Naive B cell (primary cell): ENCODE measurements around the gene RBM20. TPM values are rescaled to one million over a fixed set of nuclear protein-coding genes. Genes with fewer than 3 reads are reported as not detected.
"Not testable (repeated sequence)": the region's sequence is repeated elsewhere in the genome, so short reads cannot be mapped to it uniquely, and the experiment has no call there.

Experiments used
- ATAC-seq, 2 donors: fragments of 150-1000 bp; cut with Tn5 transposase; 2 replicates each; pipeline ENCODE4 v1.10.0; 2021; ENCODE audit warnings: low read depth in 2 of 2, mild to moderate bottlenecking in 2 of 2, moderate library complexity in 2 of 2
- DNase-seq: peaks from one replicate; pipeline ENCODE4 v3.0.0; 2022
- H3K27ac Mint-ChIP-seq, 6 donors: one replicate each; pipeline ENCODE4 v1.8.0; 2020 to 2022; ENCODE audit warnings: mild to moderate bottlenecking in 6 of 6, mixed read lengths in 6 of 6, moderate library complexity in 5 of 6, inconsistent platforms in 2 of 6
- H3K27me3 Mint-ChIP-seq, 3 donors: one replicate each; pipeline ENCODE4 v1.8.0; 2021 to 2022; ENCODE audit warnings: mixed read lengths in 3 of 3, mild to moderate bottlenecking in 1 of 3
- H3K36me3 Mint-ChIP-seq, 2 donors: one replicate each; pipeline ENCODE4 v1.8.0; 2020 to 2022; ENCODE audit warnings: mixed read lengths in 2 of 2, inconsistent platforms in 1 of 2, mild to moderate bottlenecking in 1 of 2
- H3K4me1 Mint-ChIP-seq, 3 donors: one replicate each; pipeline ENCODE4 v1.8.0; 2020 to 2022; ENCODE audit warnings: mixed read lengths in 3 of 3, inconsistent platforms in 1 of 3, mild to moderate bottlenecking in 1 of 3, moderate library complexity in 1 of 3
- H3K4me3 Mint-ChIP-seq, 8 donors: one replicate each; pipeline ENCODE4 v1.8.0; 2020 to 2022; ENCODE audit warnings: mild to moderate bottlenecking in 8 of 8, mixed read lengths in 8 of 8, moderate library complexity in 8 of 8, inconsistent platforms in 2 of 8
- H3K9me3 Mint-ChIP-seq, 7 donors: one replicate each; pipeline ENCODE4 v1.8.0; 2020 to 2022; ENCODE audit warnings: mixed read lengths in 7 of 7, mild to moderate bottlenecking in 5 of 7, inconsistent platforms in 2 of 7, moderate library complexity in 1 of 7
- polyA plus RNA-seq, 6 donors: library from polyadenylated mRNA; unstranded; fragments of 300-500 nt; fragmentation: Illumina TruSeq; gene quantifications; one replicate each; pipeline ENCODE4 v1.2.3, GENCODE V29; 2021; ENCODE audit warnings: low read depth in 6 of 6

RBM20 gene
- polyA plus RNA-seq, 6 donors from 2014 or later, result 0.05 TPM; not detected in 5

GRCh38 chr10:110764793-110765512, 120.8 kb downstream of the RBM20 start:
- peaks cover 8 to 22% (median 19%) of the 10 kb centered on the region in 3 donors for H3K27me3 Mint-ChIP-seq
- no peaks in the 10 kb centered on the region for H3K9me3 Mint-ChIP-seq
- H3K27ac Mint-ChIP-seq, result no peak overlapping the region
- H3K4me3 Mint-ChIP-seq, result no peak overlapping the region
- no peaks in the 10 kb centered on the region for H3K4me1 Mint-ChIP-seq
- no peaks in the 10 kb centered on the region for H3K36me3 Mint-ChIP-seq
- ATAC-seq, result no peak
- DNase-seq, result no peak

- DNase-seq, result no peak
- Mint-ChIP-seq H3K27ac (no peak overlapping the region), H3K4me3 (no peak overlapping the region)
Observed at GRCh38 chr10:110765513-110766319, 121.6 kb downstream of the RBM20 start.

GRCh38 chr10:110767601-110768000, 123.5 kb downstream of the RBM20 start:
- not testable (repeated sequence) for H3K36me3 Mint-ChIP-seq, H3K4me3 Mint-ChIP-seq, H3K27ac Mint-ChIP-seq, H3K9me3 Mint-ChIP-seq, DNase-seq, ATAC-seq, H3K4me1 Mint-ChIP-seq
- H3K27me3 Mint-ChIP-seq, result peaks cover 8 to 18% (median 12%) of the 10 kb centered on the region in 3 donors

More at GRCh38 chr10:110765513-110766319, 121.6 kb downstream of the RBM20 start:
- ATAC-seq, result no peak
- Mint-ChIP-seq H3K36me3 (no peaks in the 10 kb centered on the region), H3K27me3 (peaks cover 8 to 20% (median 17%) of the 10 kb centered on the region in 3 donors), H3K4me1 (no peaks in the 10 kb centered on the region), H3K9me3 (no peaks in the 10 kb centered on the region)

- no peaks in the 10 kb centered on the region for H3K9me3 Mint-ChIP-seq
- no peak overlapping the region for H3K27ac Mint-ChIP-seq
- no peaks in the 10 kb centered on the region for H3K4me1 Mint-ChIP-seq
Observed at GRCh38 chr10:110770243-110770642, 126.1 kb downstream of the RBM20 start.

GRCh38 chr10:110771486-110771885, 127.3 kb downstream of the RBM20 start:
- DNase-seq (no peak), ATAC-seq (no peak)
- H3K9me3 Mint-ChIP-seq, result no peaks in the 10 kb centered on the region
- H3K4me1 Mint-ChIP-seq, result no peaks in the 10 kb centered on the region
- no peak overlapping the region for H3K4me3 Mint-ChIP-seq
- peaks cover 0 to 6% (median 0%) of the 10 kb centered on the region in 3 donors for H3K27me3 Mint-ChIP-seq
- no peak overlapping the region for H3K27ac Mint-ChIP-seq
- H3K36me3 Mint-ChIP-seq, result no peaks in the 10 kb centered on the region

More at GRCh38 chr10:110770243-110770642, 126.1 kb downstream of the RBM20 start:
- DNase-seq (no peak), ATAC-seq (no peak)
- Mint-ChIP-seq H3K36me3 (no peaks in the 10 kb centered on the region), H3K27me3 (peaks cover 0 to 6% (median 0%) of the 10 kb centered on the region in 3 donors), H3K4me3 (no peak overlapping the region)

- ATAC-seq, result no peak
- no peaks in the 10 kb centered on the region for H3K36me3 Mint-ChIP-seq
- H3K9me3 Mint-ChIP-seq, result no peaks in the 10 kb centered on the region
- H3K4me1 Mint-ChIP-seq, result no peaks in the 10 kb centered on the region
- no peak overlapping the region for H3K27ac Mint-ChIP-seq
- no peak for DNase-seq
- H3K27me3 Mint-ChIP-seq, result peaks cover 0 to 6% (median 2%) of the 10 kb centered on the region in 3 donors
- H3K4me3 Mint-ChIP-seq, result no peak overlapping the region
Observed at GRCh38 chr10:110771991-110772390, 127.9 kb downstream of the RBM20 start.

- Mint-ChIP-seq H3K9me3 (no peaks in the 10 kb centered on the region), H3K36me3 (no peaks in the 10 kb centered on the region), H3K27ac (no peak overlapping the region), H3K27me3 (peaks cover 0 to 6% (median 4%) of the 10 kb centered on the region in 3 donors), H3K4me1 (no peaks in the 10 kb centered on the region), H3K4me3 (no peak overlapping the region)
- ATAC-seq, result no peak
- DNase-seq, result no peak
Observed at GRCh38 chr10:110772454-110773025, 128.4 kb downstream of the RBM20 start.

- H3K9me3 Mint-ChIP-seq, result no peaks in the 10 kb centered on the region
- H3K27ac Mint-ChIP-seq, result no peak overlapping the region
- peaks cover 8 to 14% (median 11%) of the 10 kb centered on the region in 3 donors for H3K27me3 Mint-ChIP-seq
- no peaks in the 10 kb centered on the region for H3K36me3 Mint-ChIP-seq
- DNase-seq (no peak), ATAC-seq (no peak)
- no peak overlapping the region for H3K4me3 Mint-ChIP-seq
- no peaks in the 10 kb centered on the region for H3K4me1 Mint-ChIP-seq
Observed at GRCh38 chr10:110773693-110774068, 129.5 kb downstream of the RBM20 start.

- peak overlapping the region in 1 of 6 donors; percentile 63 for H3K27ac Mint-ChIP-seq
- ATAC-seq (no peak), DNase-seq (no peak)
- no peaks in the 10 kb centered on the region for H3K36me3 Mint-ChIP-seq
- no peaks in the 10 kb centered on the region for H3K4me1 Mint-ChIP-seq
- H3K27me3 Mint-ChIP-seq, result peaks cover 9 to 20% (median 11%) of the 10 kb centered on the region in 3 donors
- no peaks in the 10 kb centered on the region for H3K9me3 Mint-ChIP-seq
- H3K4me3 Mint-ChIP-seq, result no peak overlapping the region
Observed at GRCh38 chr10:110774069-110775019, 130.2 kb downstream of the RBM20 start.

GRCh38 chr10:110775020-110775375, 130.9 kb downstream of the RBM20 start:
- H3K4me1 Mint-ChIP-seq, result no peaks in the 10 kb centered on the region
- ATAC-seq (no peak), DNase-seq (no peak)
- no peaks in the 10 kb centered on the region for H3K36me3 Mint-ChIP-seq
- no peaks in the 10 kb centered on the region for H3K9me3 Mint-ChIP-seq
- H3K27ac Mint-ChIP-seq, result no peak overlapping the region
- H3K4me3 Mint-ChIP-seq, result no peak overlapping the region
- peaks cover 9 to 25% (median 11%) of the 10 kb centered on the region in 3 donors for H3K27me3 Mint-ChIP-seq

- Mint-ChIP-seq H3K4me1 (no peaks in the 10 kb centered on the region), H3K9me3 (no peaks in the 10 kb centered on the region), H3K27me3 (peaks cover 9 to 26% (median 11%) of the 10 kb centered on the region in 3 donors), H3K36me3 (no peaks in the 10 kb centered on the region), H3K27ac (peak overlapping the region in 1 of 6 donors; percentile 25), H3K4me3 (no peak overlapping the region)
- no peak for DNase-seq
- ATAC-seq, result no peak
Observed at GRCh38 chr10:110775406-110775805, 131.3 kb downstream of the RBM20 start.

- Mint-ChIP-seq H3K4me1 (no peaks in the 10 kb centered on the region), H3K27me3 (peaks cover 9 to 29% (median 11%) of the 10 kb centered on the region in 3 donors), H3K9me3 (peaks cover 0 to 2% (median 0%) of the 10 kb centered on the region in 7 donors), H3K36me3 (no peaks in the 10 kb centered on the region), H3K27ac (no peak overlapping the region), H3K4me3 (no peak overlapping the region)
- ATAC-seq, result no peak
- no peak for DNase-seq
Observed at GRCh38 chr10:110777017-110777416, 132.9 kb downstream of the RBM20 start.

GRCh38 chr10:110777661-110778060, 133.5 kb downstream of the RBM20 start:
- Mint-ChIP-seq H3K27me3 (peaks cover 9 to 29% (median 11%) of the 10 kb centered on the region in 3 donors), H3K4me3 (no peak overlapping the region), H3K4me1 (no peaks in the 10 kb centered on the region), H3K36me3 (no peaks in the 10 kb centered on the region), H3K27ac (no peak overlapping the region), H3K9me3 (peaks cover 0 to 2% (median 0%) of the 10 kb centered on the region in 7 donors)
- DNase-seq (no peak), ATAC-seq (no peak)
